Loucy (cell line): ENCODE results near the gene TMC5.

ENCODE experiments used
- H2AFZ ChIP-seq: fragments of 200-600 bp; sonication (generic); 2 replicates; pipeline ENCODE4 v1.6.0; 2016; ENCODE audit warnings: antibody characterized with exemption, mild to moderate bottlenecking, low read length, moderate library complexity
- H3F3A ChIP-seq: fragments of 200-600 bp; 2 replicates; pipeline ENCODE4 v1.6.0; 2016; ENCODE audit warnings: antibody characterized with exemption, low read depth, mild to moderate bottlenecking
- H3K27me3 ChIP-seq: fragments of 200-600 bp; sonication (generic); 2 replicates; pipeline ENCODE4 v1.6.1; 2014; ENCODE audit warnings: low read length, mild to moderate bottlenecking; ENCODE audit not compliant: insufficient read depth, poor library complexity, severe bottlenecking
- H3K36me3 ChIP-seq: fragments of 200-600 bp; sonication (generic); 2 replicates; pipeline ENCODE4 v1.6.1; 2016; ENCODE audit warnings: low read length; ENCODE audit not compliant: insufficient read depth
- H3K4me1 ChIP-seq: fragments of 200-600 bp; sonication (generic); 2 replicates; pipeline ENCODE4 v1.5.1; 2014; ENCODE audit warnings: low read length, mild to moderate bottlenecking; ENCODE audit not compliant: insufficient read depth, poor library complexity, severe bottlenecking
- H3K4me2 ChIP-seq: fragments of 200-600 bp; sonication (generic); 2 replicates; pipeline ENCODE4 v1.6.0; 2014; ENCODE audit warnings: antibody characterized with exemption, low read length, low read depth, mild to moderate bottlenecking; ENCODE audit not compliant: poor library complexity, severe bottlenecking
- H3K4me3 ChIP-seq: fragments of 200-600 bp; sonication (generic); 2 replicates; pipeline ENCODE4 v1.5.1; 2014; ENCODE audit warnings: low read length, mild to moderate bottlenecking, mixed read lengths; ENCODE audit not compliant: poor library complexity, severe bottlenecking
- H3K79me2 ChIP-seq: fragments of 200-600 bp; sonication (generic); 2 replicates; pipeline ENCODE4 v1.6.1; 2014; ENCODE audit warnings: low read length; ENCODE audit not compliant: insufficient read depth
- H3K9ac ChIP-seq: fragments of 200-600 bp; sonication (generic); 2 replicates; pipeline ENCODE4 v1.6.0; 2014; ENCODE audit warnings: mild to moderate bottlenecking, low read depth, low read length, moderate library complexity; ENCODE audit not compliant: poor library complexity, severe bottlenecking
- H3K9me2 ChIP-seq: fragments of 200-600 bp; sonication (generic); replicated peaks from 2 replicates; pipeline ENCODE4 v1.6.1; 2016; ENCODE audit warnings: low read depth, low read length, mixed read lengths
- H3K9me3 ChIP-seq: fragments of 200-600 bp; sonication (generic); 2 replicates; pipeline ENCODE4 v1.6.1; 2014; ENCODE audit warnings: mild to moderate bottlenecking, antibody characterized with exemption, low read length, low read depth; ENCODE audit not compliant: insufficient read depth
- H4K20me1 ChIP-seq: fragments of 200-600 bp; sonication (generic); 2 replicates; pipeline ENCODE4 v1.6.0; 2014; ENCODE audit warnings: antibody characterized with exemption, low read length, mild to moderate bottlenecking; ENCODE audit not compliant: insufficient read depth, poor library complexity, severe bottlenecking
- EZH2phosphoT487 ChIP-seq: fragments of 200-600 bp; IDR thresholded peaks from 2 replicates; pipeline ENCODE4 v1.6.1; 2018; ENCODE audit warnings: antibody characterized with exemption, mild to moderate bottlenecking, moderate library complexity, borderline replicate concordance
- TF ChIP-seq, protein P1 (sequence below): fragments of 200-600 bp; sonication (generic); conservative IDR thresholded peaks from 2 replicates; pipeline ENCODE4 v1.5.1; 2014; ENCODE audit warnings: mild to moderate bottlenecking, antibody characterized with exemption, low read length

Gene TMC5

DNA sequence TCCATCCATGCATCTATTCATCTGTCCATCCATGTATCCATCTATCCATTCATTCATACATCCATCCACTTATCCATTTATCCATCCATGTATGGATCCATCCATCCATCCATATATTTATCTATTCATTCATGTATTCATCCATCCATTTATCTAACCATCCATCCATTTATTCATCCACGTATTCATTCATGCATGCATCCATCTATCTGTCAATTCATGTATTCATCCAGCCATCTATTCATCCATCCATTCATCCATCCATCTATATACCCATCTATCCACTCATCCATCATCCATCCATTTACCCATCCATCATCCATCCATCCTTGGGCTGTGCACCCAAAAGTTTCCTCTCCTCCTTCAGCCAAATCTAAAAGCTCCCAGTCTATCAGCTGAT, 60.8 kb downstream of the TMC5 start:
- Histone ChIP-seq H3K36me3 (no peaks in the 10 kb centered on the region), H3K4me3 (no peak overlapping the region), H3K4me1 (no peaks in the 10 kb centered on the region), H3F3A (no peaks in the 10 kb centered on the region), H4K20me1 (no peaks in the 10 kb centered on the region), H3K27me3 (no peaks in the 10 kb centered on the region), H3K79me2 (no peaks in the 10 kb centered on the region), H2AFZ (no peak overlapping the region), H3K9me3 (no peaks in the 10 kb centered on the region), H3K4me2 (no peak overlapping the region), H3K9ac (no peak overlapping the region), H3K9me2 (no peaks in the 10 kb centered on the region)
- TF ChIP-seq, protein P1, sequence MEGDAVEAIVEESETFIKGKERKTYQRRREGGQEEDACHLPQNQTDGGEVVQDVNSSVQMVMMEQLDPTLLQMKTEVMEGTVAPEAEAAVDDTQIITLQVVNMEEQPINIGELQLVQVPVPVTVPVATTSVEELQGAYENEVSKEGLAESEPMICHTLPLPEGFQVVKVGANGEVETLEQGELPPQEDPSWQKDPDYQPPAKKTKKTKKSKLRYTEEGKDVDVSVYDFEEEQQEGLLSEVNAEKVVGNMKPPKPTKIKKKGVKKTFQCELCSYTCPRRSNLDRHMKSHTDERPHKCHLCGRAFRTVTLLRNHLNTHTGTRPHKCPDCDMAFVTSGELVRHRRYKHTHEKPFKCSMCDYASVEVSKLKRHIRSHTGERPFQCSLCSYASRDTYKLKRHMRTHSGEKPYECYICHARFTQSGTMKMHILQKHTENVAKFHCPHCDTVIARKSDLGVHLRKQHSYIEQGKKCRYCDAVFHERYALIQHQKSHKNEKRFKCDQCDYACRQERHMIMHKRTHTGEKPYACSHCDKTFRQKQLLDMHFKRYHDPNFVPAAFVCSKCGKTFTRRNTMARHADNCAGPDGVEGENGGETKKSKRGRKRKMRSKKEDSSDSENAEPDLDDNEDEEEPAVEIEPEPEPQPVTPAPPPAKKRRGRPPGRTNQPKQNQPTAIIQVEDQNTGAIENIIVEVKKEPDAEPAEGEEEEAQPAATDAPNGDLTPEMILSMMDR = no peak
- TF ChIP-seq EZH2phosphoT487 = no peak

GRCh38 chr16:19479302-19479721, 61.6 kb downstream of the TMC5 start:
- Histone ChIP-seq H3K9me3 (no peaks in the 10 kb centered on the region), H3K9ac (no peak overlapping the region), H2AFZ (no peak overlapping the region), H3K79me2 (no peaks in the 10 kb centered on the region), H3K27me3 (no peaks in the 10 kb centered on the region), H3F3A (no peaks in the 10 kb centered on the region), H3K4me3 (no peak overlapping the region), H3K36me3 (no peaks in the 10 kb centered on the region), H4K20me1 (no peaks in the 10 kb centered on the region), H3K4me2 (no peak overlapping the region), H3K9me2 (no peaks in the 10 kb centered on the region), H3K4me1 (no peaks in the 10 kb centered on the region)
- TF ChIP-seq, protein P1 = no peak
- no peak for TF ChIP-seq EZH2phosphoT487

- H3K36me3 ChIP-seq = no peaks in the 10 kb centered on the region
- H3K9me3 ChIP-seq = no peaks in the 10 kb centered on the region
- H3F3A ChIP-seq = no peaks in the 10 kb centered on the region
- no peak overlapping the region for H3K9ac ChIP-seq
- H3K9me2 ChIP-seq = no peaks in the 10 kb centered on the region
- no peaks in the 10 kb centered on the region for H3K79me2 ChIP-seq
- no peaks in the 10 kb centered on the region for H4K20me1 ChIP-seq
- H3K27me3 ChIP-seq = no peaks in the 10 kb centered on the region
- no peak for TF ChIP-seq EZH2phosphoT487
- TF ChIP-seq, protein P1 = no peak
- no peak overlapping the region for H2AFZ ChIP-seq
- no peak overlapping the region for H3K4me3 ChIP-seq
- H3K4me2 ChIP-seq = no peak overlapping the region
- no peaks in the 10 kb centered on the region for H3K4me1 ChIP-seq
Observed at GRCh38 chr16:19481296-19481695, 63.6 kb downstream of the TMC5 start.
